CD14-positive monocyte (primary cell): ENCODE data around the gene CACNA1C. TPM values are rescaled to one million over a fixed set of nuclear protein-coding genes. Genes with fewer than 3 reads are reported as not detected.

Experiments
- DNase-seq, 3 donors: peaks; one replicate each; pipeline ENCODE4 v3.0.0-alpha.2; 2011 to 2022
- H2AFZ ChIP-seq: 2 replicates; pipeline ENCODE4 v1.6.0; 2012; ENCODE audit warnings: mild to moderate bottlenecking, low read depth, low read length, inconsistent platforms; ENCODE audit not compliant: insufficient read depth, poor library complexity, severe bottlenecking
- H3K27ac ChIP-seq, 2 donors: 1 replicate in 1 of 2; 2 replicates in 1 of 2; pipeline ENCODE4 v1.5.1; 2012 to 2013; ENCODE audit warnings: low read length in 2 of 2, control low read depth in 1 of 2, inconsistent platforms in 1 of 2, low read depth in 1 of 2, mild to moderate bottlenecking in 1 of 2
- H3K27me3 ChIP-seq, 2 donors: one replicate each; pipeline versions ENCODE4 v1.6.0 to v1.6.1; 2011 to 2013; ENCODE audit warnings: low read length in 2 of 2; ENCODE audit not compliant: control insufficient read depth in 2 of 2, insufficient read depth in 2 of 2
- H3K36me3 ChIP-seq, 2 donors: replicated peaks in 1 of 2; 1 replicate in 1 of 2; 2 replicates in 1 of 2; pipeline versions ENCODE4 v1.5.1 to v1.6.1; 2012 to 2013; ENCODE audit warnings: low read length in 2 of 2, control low read depth in 1 of 2, inconsistent platforms in 1 of 2, mild to moderate bottlenecking in 1 of 2; ENCODE audit not compliant: insufficient read depth in 2 of 2, control insufficient read depth in 1 of 2
- H3K4me1 ChIP-seq, 2 donors: 1 replicate in 1 of 2; 2 replicates in 1 of 2; pipeline versions ENCODE4 v1.5.1 to v1.6.1; 2012 to 2013; ENCODE audit warnings: low read length in 2 of 2, control low read depth in 1 of 2, inconsistent platforms in 1 of 2, mild to moderate bottlenecking in 1 of 2, moderate library complexity in 1 of 2; ENCODE audit not compliant: insufficient read depth in 2 of 2, control insufficient read depth in 1 of 2
- H3K4me2 ChIP-seq: replicated peaks from 2 replicates; pipeline ENCODE3; 2012; ENCODE audit warnings: low read length, moderate library complexity, mild to moderate bottlenecking; ENCODE audit not compliant: poor library complexity, severe bottlenecking; ENCODE audit errors: extremely low read depth
- H3K4me3 ChIP-seq, 3 experiments: fragments of 200-600 bp in 1 of 3; sonication (generic) in 1 of 3; replicated peaks in 1 of 3; 1 replicate in 2 of 3; 2 replicates in 1 of 3; pipeline ENCODE4 v1.5.1; 2011 to 2013; ENCODE audit warnings: low read length in 3 of 3, mild to moderate bottlenecking in 3 of 3, control low read depth in 2 of 3, low read depth in 2 of 3, inconsistent platforms in 1 of 3, moderate library complexity in 1 of 3
- H3K79me2 ChIP-seq: 2 replicates; pipeline ENCODE4 v1.6.0; 2012; ENCODE audit warnings: mild to moderate bottlenecking, control low read depth, inconsistent platforms, low read length, moderate library complexity; ENCODE audit not compliant: insufficient read depth
- H3K9ac ChIP-seq: 2 replicates; pipeline ENCODE4 v1.6.0; 2017; ENCODE audit warnings: low read length, mild to moderate bottlenecking; ENCODE audit not compliant: insufficient read depth, poor library complexity, severe bottlenecking
- H3K9me3 ChIP-seq, 2 donors: replicated peaks in 1 of 2; 1 replicate in 1 of 2; 2 replicates in 1 of 2; pipeline versions ENCODE4 v1.5.1 to v1.6.1; 2012 to 2013; ENCODE audit warnings: low read length in 2 of 2, control low read depth in 1 of 2; ENCODE audit not compliant: control insufficient read depth in 1 of 2, insufficient read depth in 1 of 2
- H4K20me1 ChIP-seq: 2 replicates; pipeline ENCODE4 v1.6.0; 2012; ENCODE audit warnings: mild to moderate bottlenecking, low read length, control low read depth, moderate library complexity; ENCODE audit not compliant: insufficient read depth
- H3K27ac Mint-ChIP-seq, 7 donors: one replicate each; pipeline ENCODE4 v1.8.0; 2020; ENCODE audit warnings: mild to moderate bottlenecking in 7 of 7, mixed read lengths in 7 of 7, moderate library complexity in 6 of 7, inconsistent platforms in 2 of 7
- H3K27me3 Mint-ChIP-seq, 3 donors: one replicate each; pipeline ENCODE4 v1.8.0; 2021 to 2022; ENCODE audit warnings: low read depth in 3 of 3, mild to moderate bottlenecking in 3 of 3, mixed read lengths in 3 of 3, moderate library complexity in 3 of 3, inconsistent platforms in 1 of 3
- H3K36me3 Mint-ChIP-seq, 2 donors: one replicate each; pipeline ENCODE4 v1.8.0; 2020; ENCODE audit warnings: mixed read lengths in 2 of 2, inconsistent platforms in 1 of 2, mild to moderate bottlenecking in 1 of 2
- H3K4me1 Mint-ChIP-seq: one replicate; pipeline ENCODE4 v1.8.0; 2020; ENCODE audit warnings: mild to moderate bottlenecking, mixed read lengths
- H3K4me3 Mint-ChIP-seq, 2 donors: one replicate each; pipeline ENCODE4 v1.8.0; 2020; ENCODE audit warnings: mild to moderate bottlenecking in 2 of 2, mixed read lengths in 2 of 2, moderate library complexity in 1 of 2
- H3K9me3 Mint-ChIP-seq, 7 donors: one replicate each; pipeline ENCODE4 v1.8.0; 2020 to 2022; ENCODE audit warnings: mixed read lengths in 7 of 7, mild to moderate bottlenecking in 6 of 7, moderate library complexity in 6 of 7, inconsistent platforms in 2 of 7
- WGBS: methylation state at CpG from one replicate; pipeline ENCODE4 v1.1.5; 2013; ENCODE audit warnings: missing lambda C conversion rate; ENCODE audit not compliant: insufficient coverage; 5-methylcytosine and 5-hydroxymethylcytosine counted together
- intact Hi-C, 2 donors: fragments of 100-400 bp; cut with micrococcal nuclease; formaldehyde crosslinking; loops; one replicate each; pipeline versions ENCODE4 v1.15.0 to v1.15.1; 2023
- polyA plus RNA-seq, 3 donors: library from polyadenylated mRNA; depleted of rRNA in 1 of 3; unstranded in 2 of 3; stranded (reverse) in 1 of 3; fragments of 300-500 nt in 2 of 3; fragments of >200 nt in 1 of 3; fragmentation: Illumina TruSeq in 2 of 3; gene quantifications; 1 replicate in 2 of 3; 2 replicates in 1 of 3; pipeline ENCODE4 v1.2.3, GENCODE V29; 2012 to 2021
- TF ChIP-seq, protein P1 (sequence below): fragments of 200-600 bp; IDR thresholded peaks from one replicate; pipeline ENCODE4 v1.8.0; 2022; ENCODE audit warnings: antibody characterized with exemption, mild to moderate bottlenecking

Gene CACNA1C
- polyA plus RNA-seq, 3 donors: not detected

GRCh38 chr12:2283480-2283879 lies 230.7 kb downstream of the CACNA1C start:
- Histone ChIP-seq H3K4me1 (peaks cover 47 to 52% of the 10 kb centered on the region in 2 donors), H3K4me3 (peak overlapping the region in 1 of 3 experiments; percentile 51), H3K27ac (peak overlapping the region; percentile 8 to 21), H3K36me3 (no peaks in the 10 kb centered on the region), H3K9me3 (no peaks in the 10 kb centered on the region), H3K4me2 (peak overlapping the region; percentile 58), H2AFZ (peak overlapping the region; percentile 79), H3K27me3 (no peaks in the 10 kb centered on the region), H3K79me2 (no peaks in the 10 kb centered on the region), H3K9ac (peak overlapping the region; percentile 48), H4K20me1 (no peaks in the 10 kb centered on the region)
- Mint-ChIP-seq H3K4me1 (peaks cover 54% of the 10 kb centered on the region), H3K4me3 (peak overlapping the region in 1 of 2 donors; percentile 72), H3K36me3 (no peaks in the 10 kb centered on the region), H3K9me3 (peaks cover 2 to 7% (median 5%) of the 10 kb centered on the region in 7 donors), H3K27ac (peak overlapping the region in 3 of 7 donors; percentile 83 to 88 (median 84)), H3K27me3 (peaks cover 0 to 1% (median 1%) of the 10 kb centered on the region in 3 donors)
- no peak for DNase-seq
- 80% methylated on average over 5 of the region's 6 CpGs for WGBS
- TF ChIP-seq, protein P1, sequence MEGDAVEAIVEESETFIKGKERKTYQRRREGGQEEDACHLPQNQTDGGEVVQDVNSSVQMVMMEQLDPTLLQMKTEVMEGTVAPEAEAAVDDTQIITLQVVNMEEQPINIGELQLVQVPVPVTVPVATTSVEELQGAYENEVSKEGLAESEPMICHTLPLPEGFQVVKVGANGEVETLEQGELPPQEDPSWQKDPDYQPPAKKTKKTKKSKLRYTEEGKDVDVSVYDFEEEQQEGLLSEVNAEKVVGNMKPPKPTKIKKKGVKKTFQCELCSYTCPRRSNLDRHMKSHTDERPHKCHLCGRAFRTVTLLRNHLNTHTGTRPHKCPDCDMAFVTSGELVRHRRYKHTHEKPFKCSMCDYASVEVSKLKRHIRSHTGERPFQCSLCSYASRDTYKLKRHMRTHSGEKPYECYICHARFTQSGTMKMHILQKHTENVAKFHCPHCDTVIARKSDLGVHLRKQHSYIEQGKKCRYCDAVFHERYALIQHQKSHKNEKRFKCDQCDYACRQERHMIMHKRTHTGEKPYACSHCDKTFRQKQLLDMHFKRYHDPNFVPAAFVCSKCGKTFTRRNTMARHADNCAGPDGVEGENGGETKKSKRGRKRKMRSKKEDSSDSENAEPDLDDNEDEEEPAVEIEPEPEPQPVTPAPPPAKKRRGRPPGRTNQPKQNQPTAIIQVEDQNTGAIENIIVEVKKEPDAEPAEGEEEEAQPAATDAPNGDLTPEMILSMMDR: no peak
- intact Hi-C loops: no loop called here

DNA sequence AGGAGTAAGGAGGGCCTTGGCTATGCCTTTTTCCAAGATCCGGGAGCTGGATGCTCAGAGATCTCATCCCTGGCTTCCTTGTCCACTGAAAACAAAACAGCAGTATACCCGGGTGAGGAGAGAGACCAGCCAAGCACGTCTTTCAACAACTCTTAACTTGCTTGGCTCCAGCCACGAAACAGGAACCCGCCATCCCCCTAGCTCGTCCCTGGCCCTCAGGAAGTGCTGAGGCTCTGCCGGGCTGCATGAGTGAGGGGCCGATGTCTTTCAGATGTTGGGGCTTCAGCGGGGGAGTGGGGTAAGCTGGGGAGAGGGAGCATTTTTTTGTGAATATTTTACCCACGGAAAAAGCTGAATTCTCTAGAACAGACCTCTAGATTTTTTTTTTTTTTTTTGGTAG lies 231.1 kb downstream of the CACNA1C start:
- Histone ChIP-seq H3K27me3 (no peaks in the 10 kb centered on the region), H2AFZ (peak overlapping the region; percentile 79), H3K9ac (peak overlapping the region; percentile 48), H3K9me3 (no peaks in the 10 kb centered on the region), H4K20me1 (no peaks in the 10 kb centered on the region), H3K36me3 (no peaks in the 10 kb centered on the region), H3K27ac (peak overlapping the region; percentile 8 to 21), H3K4me1 (peaks cover 52 to 56% of the 10 kb centered on the region in 2 donors), H3K4me3 (peak overlapping the region in 1 of 3 experiments; percentile 51), H3K4me2 (peak overlapping the region; percentile 58), H3K79me2 (no peaks in the 10 kb centered on the region)
- intact Hi-C loops: no loop called here
- peaks cover 0 to 1% (median 1%) of the 10 kb centered on the region in 3 donors for H3K27me3 Mint-ChIP-seq
- H3K4me3 Mint-ChIP-seq: peak overlapping the region; percentile 72 to 85
- no peaks in the 10 kb centered on the region for H3K36me3 Mint-ChIP-seq
- 0% methylated on average over 3 of the region's 10 CpGs for WGBS
- peak in 2 of 3 donors; percentile 45 to 58 for DNase-seq
- H3K9me3 Mint-ChIP-seq: peaks cover 2 to 7% (median 5%) of the 10 kb centered on the region in 7 donors
- peaks cover 58% of the 10 kb centered on the region for H3K4me1 Mint-ChIP-seq
- peak overlapping the region; percentile 70 to 88 (median 83) for H3K27ac Mint-ChIP-seq
- TF ChIP-seq, protein P1: no peak
